Cardiac fibroblast (primary cell): ENCODE measurements around the gene CBX6.
A peak's percentile ranks its signal among the peaks of the same experiment; 100 is the strongest.

Experiments used
- DNase-seq, 2 donors: peaks; one replicate each; pipeline versions ENCODE4 v3.0.0 to v3.0.0-alpha.2; 2010; ENCODE audit warnings: low read depth in 2 of 2
- H3K4me3 ChIP-seq, 2 donors: replicated peaks in 1 of 2; 1 replicate in 1 of 2; 2 replicates in 1 of 2; pipeline ENCODE4 v1.5.1; 2011; ENCODE audit warnings: low read depth in 2 of 2, low read length in 2 of 2, mild to moderate bottlenecking in 2 of 2, moderate library complexity in 1 of 2
- CTCF ChIP-seq: IDR thresholded peaks from one replicate; pipeline ENCODE4 v1.5.1; 2011; ENCODE audit warnings: low read depth, mild to moderate bottlenecking, low read length, inconsistent platforms

The CBX6 gene

GRCh38 chr22:38865201-38866023, 6.6 kb downstream of the CBX6 start:
- no peak for TF ChIP-seq CTCF
- no peak overlapping the region for H3K4me3 ChIP-seq
- DNase-seq, result no peak

- DNase-seq, result peak in 1 of 2 donors; percentile 51
- H3K4me3 ChIP-seq, result no peak overlapping the region
- TF ChIP-seq CTCF, result no peak
Measured at GRCh38 chr22:38864361-38865191, 7.4 kb downstream of the CBX6 start.

- TF ChIP-seq CTCF, result no peak
- no peak for DNase-seq
Measured at GRCh38 chr22:38863531-38864131, 8.4 kb downstream of the CBX6 start.

GRCh38 chr22:38862375-38863329, 9.4 kb downstream of the CBX6 start:
- no peak overlapping the region for H3K4me3 ChIP-seq
- no peak for TF ChIP-seq CTCF
- peak in 1 of 2 donors; percentile 72 for DNase-seq

More at GRCh38 chr22:38863531-38864131, 8.4 kb downstream of the CBX6 start:
- no peak overlapping the region for H3K4me3 ChIP-seq

GRCh38 chr22:38861927-38862326, 10.1 kb downstream of the CBX6 start:
- DNase-seq, result no peak
- TF ChIP-seq CTCF, result no peak
- H3K4me3 ChIP-seq, result no peak overlapping the region
